H1 (cell line): ENCODE measurements around the gene NFIA. TPM values are rescaled to one million over a fixed set of nuclear protein-coding genes. Genes with fewer than 3 reads are reported as not detected.

ENCODE experiments used
- CTCF ChIA-PET: fragments of 300-600 bp; sonication (Branson Sonifier 250); formaldehyde crosslinking; loops from one replicate; lab custom pipeline; 2021; ENCODE audit not compliant: partially characterized antibody; lab: Charles Lee
- POLR2A ChIA-PET: fragments of 300-600 bp; sonication (Branson Sonifier 250); formaldehyde crosslinking; loops from one replicate; lab custom pipeline; 2021; ENCODE audit warnings: inconsistent platforms; ENCODE audit not compliant: partially characterized antibody; lab: Charles Lee
- DNase-seq, 2 experiments: peaks; one replicate each; pipeline versions ENCODE4 v3.0.0 to v3.0.0-alpha.2; 2010 to 2022; ENCODE audit warnings: low spot score in 2 of 2, low read depth in 1 of 2, mixed read lengths in 1 of 2
- FAIRE-seq: peaks from 2 replicates; lab custom pipeline; 2011; peaks lifted over from hg19 to GRCh38; lab: Jason Lieb, UNC
- H2AFZ ChIP-seq: 2 replicates; pipeline ENCODE4 v1.8.1; 2012; ENCODE audit warnings: low read length, inconsistent platforms
- H2AK5ac ChIP-seq: 2 replicates; pipeline ENCODE4 v1.6.1; 2013; ENCODE audit warnings: low read depth, low read length
- H2BK120ac ChIP-seq: replicated peaks from 2 replicates; pipeline ENCODE3; 2013; ENCODE audit warnings: low read depth, low read length, inconsistent platforms
- H2BK12ac ChIP-seq: 2 replicates; pipeline ENCODE4 v1.6.1; 2013; ENCODE audit warnings: low read depth, low read length
- H2BK15ac ChIP-seq: 2 replicates; pipeline ENCODE4 v1.6.1; 2013; ENCODE audit warnings: low read length
- H2BK20ac ChIP-seq: 2 replicates; pipeline ENCODE4 v1.6.1; 2013; ENCODE audit warnings: low read length
- H2BK5ac ChIP-seq: 2 replicates; pipeline ENCODE4 v1.6.1; 2013; ENCODE audit warnings: low read depth, low read length
- H3K14ac ChIP-seq: 2 replicates; pipeline ENCODE4 v1.6.1; 2013; ENCODE audit warnings: inconsistent platforms; ENCODE audit not compliant: insufficient read length
- H3K18ac ChIP-seq: 2 replicates; pipeline ENCODE4 v1.6.1; 2013; ENCODE audit warnings: low read length; ENCODE audit errors: extremely low read depth
- H3K23ac ChIP-seq: 2 replicates; pipeline ENCODE4 v1.6.1; 2013; ENCODE audit warnings: inconsistent platforms; ENCODE audit not compliant: insufficient read length
- H3K23me2 ChIP-seq: 2 replicates; pipeline ENCODE4 v1.6.1; 2013; ENCODE audit warnings: low read depth, low read length
- H3K27ac ChIP-seq: 2 replicates; pipeline ENCODE4 v1.6.1; 2011; ENCODE audit warnings: low read depth, low read length, inconsistent platforms
- H3K27me3 ChIP-seq, 4 experiments: replicated peaks in 1 of 4; 1 replicate in 1 of 4; 2 replicates in 3 of 4; pipeline versions ENCODE4 v1.6.1 to v1.8.1; 2011 to 2013; ENCODE audit warnings: low read length in 3 of 4, mild to moderate bottlenecking in 3 of 4, inconsistent platforms in 2 of 4, mixed read lengths in 2 of 4, moderate library complexity in 1 of 4; ENCODE audit not compliant: control insufficient read depth in 3 of 4, insufficient read depth in 3 of 4; ENCODE audit errors: extremely low read depth in 1 of 4
- H3K36me3 ChIP-seq, 4 experiments: 2 replicates each; pipeline versions ENCODE4 v1.6.1 to v1.8.1; 2011 to 2013; ENCODE audit warnings: mild to moderate bottlenecking in 4 of 4, low read length in 3 of 4, moderate library complexity in 2 of 4, control low read depth in 1 of 4, inconsistent platforms in 1 of 4; ENCODE audit not compliant: insufficient read depth in 4 of 4, control insufficient read depth in 2 of 4
- H3K4ac ChIP-seq: replicated peaks from 2 replicates; pipeline ENCODE3; 2013; ENCODE audit warnings: low read length, low read depth, mixed read lengths, inconsistent platforms; ENCODE audit not compliant: insufficient read length
- H3K4me1 ChIP-seq, 4 experiments: replicated peaks in 1 of 4; 1 replicate in 1 of 4; 2 replicates in 3 of 4; pipeline versions ENCODE4 v1.6.1 to v1.8.1; 2011 to 2013; ENCODE audit warnings: low read length in 3 of 4, inconsistent platforms in 2 of 4, mixed read lengths in 1 of 4; ENCODE audit not compliant: insufficient read depth in 4 of 4, control insufficient read depth in 3 of 4
- H3K4me2 ChIP-seq, 2 experiments: 2 replicates each; pipeline versions ENCODE4 v1.6.1 to v1.8.1; 2011 to 2013; ENCODE audit warnings: low read depth in 2 of 2, low read length in 2 of 2, control low read depth in 1 of 2, inconsistent platforms in 1 of 2, mild to moderate bottlenecking in 1 of 2; ENCODE audit not compliant: insufficient read depth in 1 of 2
- H3K4me3 ChIP-seq, 4 experiments: fragments of 200-600, 300-600 bp in 1 of 4; sonication (generic), shearing (Covaris generic), sonication (Bioruptor Twin) in 1 of 4; 2 replicates each; pipeline versions ENCODE4 v1.5.1 to v1.8.1; 2011 to 2016; ENCODE audit warnings: low read length in 4 of 4, low read depth in 3 of 4, control low read depth in 2 of 4, inconsistent platforms in 2 of 4, mild to moderate bottlenecking in 2 of 4, mixed read lengths in 1 of 4, moderate library complexity in 1 of 4; ENCODE audit not compliant: insufficient read depth in 2 of 4; ENCODE audit errors: extremely low read depth in 1 of 4
- H3K56ac ChIP-seq: replicated peaks from 2 replicates; pipeline ENCODE3; 2013; ENCODE audit warnings: low read depth, mild to moderate bottlenecking, mixed read lengths, low read length, inconsistent platforms; ENCODE audit not compliant: insufficient read length
- H3K79me1 ChIP-seq: 2 replicates; pipeline ENCODE4 v1.6.1; 2013; ENCODE audit warnings: low read depth, low read length, control low read depth
- H3K79me2 ChIP-seq, 2 experiments: 2 replicates each; pipeline versions ENCODE4 v1.6.1 to v1.8.1; 2012 to 2013; ENCODE audit warnings: low read length in 2 of 2, mild to moderate bottlenecking in 2 of 2, inconsistent platforms in 1 of 2; ENCODE audit not compliant: insufficient read depth in 2 of 2, control insufficient read depth in 1 of 2
- H3K9ac ChIP-seq, 4 experiments: replicated peaks in 1 of 4; 1 replicate in 1 of 4; 2 replicates in 3 of 4; pipeline versions ENCODE4 v1.6.1 to v1.8.1; 2011 to 2013; ENCODE audit warnings: low read depth in 3 of 4, low read length in 3 of 4, control low read depth in 2 of 4, mild to moderate bottlenecking in 2 of 4, moderate library complexity in 2 of 4, inconsistent platforms in 1 of 4; ENCODE audit errors: extremely low read depth in 1 of 4
- H3K9me3 ChIP-seq, 2 experiments: 2 replicates each; pipeline versions ENCODE4 v1.6.1 to v1.8.1; 2012 to 2013; ENCODE audit warnings: mild to moderate bottlenecking in 2 of 2, moderate library complexity in 2 of 2, control low read depth in 1 of 2, inconsistent platforms in 1 of 2, low read depth in 1 of 2, low read length in 1 of 2, mixed read lengths in 1 of 2; ENCODE audit not compliant: insufficient read depth in 2 of 2
- H4K20me1 ChIP-seq, 2 experiments: replicated peaks in 1 of 2; 2 replicates each; pipeline versions ENCODE3 to v1.8.1; 2011 to 2013; ENCODE audit warnings: inconsistent platforms in 2 of 2, low read length in 2 of 2, mild to moderate bottlenecking in 1 of 2; ENCODE audit not compliant: insufficient read depth in 2 of 2, control insufficient read depth in 1 of 2
- H4K5ac ChIP-seq: 2 replicates; pipeline ENCODE4 v1.6.1; 2013; ENCODE audit warnings: low read length, low read depth, mixed read lengths, inconsistent platforms; ENCODE audit not compliant: insufficient read length
- H4K8ac ChIP-seq: 2 replicates; pipeline ENCODE4 v1.8.0; 2013; ENCODE audit warnings: mild to moderate bottlenecking, moderate library complexity, low read length, inconsistent platforms; ENCODE audit not compliant: insufficient read depth; ENCODE audit errors: extremely low read depth
- H4K91ac ChIP-seq: replicated peaks from 2 replicates; pipeline ENCODE3; 2013; ENCODE audit warnings: low read length, mixed read lengths, inconsistent platforms; ENCODE audit not compliant: insufficient read length
- FOSL1 ChIP-seq: IDR thresholded peaks from 2 replicates; pipeline ENCODE4 v1.6.1; 2011; ENCODE audit warnings: mild to moderate bottlenecking, low read depth, low read length, moderate library complexity; ENCODE audit not compliant: insufficient read depth
- HDAC2 ChIP-seq, 2 experiments: fragments of 300-600 bp in 1 of 2; sonication (generic) in 1 of 2; IDR thresholded peaks; 2 replicates each; pipeline ENCODE4 v1.6.1; 2011 to 2012; ENCODE audit warnings: low read depth in 2 of 2, low read length in 2 of 2, mild to moderate bottlenecking in 2 of 2, moderate library complexity in 2 of 2, borderline replicate concordance in 1 of 2, inconsistent platforms in 1 of 2
- JUN ChIP-seq: IDR thresholded peaks from 2 replicates; pipeline ENCODE4 v1.6.1; 2011; ENCODE audit warnings: low read depth, mild to moderate bottlenecking, improper control_type of control experiment, low read length
- JUND ChIP-seq: IDR thresholded peaks from 2 replicates; pipeline ENCODE4 v1.6.1; 2011; ENCODE audit warnings: mild to moderate bottlenecking, improper control_type of control experiment, low read length
- KDM4A ChIP-seq: IDR thresholded peaks from one replicate; pipeline ENCODE4 v1.7.1; 2012; ENCODE audit warnings: low read depth, mild to moderate bottlenecking, moderate library complexity, low read length, inconsistent platforms; ENCODE audit not compliant: severe bottlenecking
- NANOG ChIP-seq: IDR thresholded peaks from 2 replicates; pipeline ENCODE4 v1.6.1; 2011; ENCODE audit warnings: low read length, low read depth, mild to moderate bottlenecking, inconsistent platforms; ENCODE audit not compliant: insufficient read depth, poor library complexity, severe bottlenecking
- NRF1 ChIP-seq: IDR thresholded peaks from 2 replicates; pipeline ENCODE4 v1.6.1; 2011; ENCODE audit warnings: mild to moderate bottlenecking, low read depth, low read length, improper control_type of control experiment
- RNF2 ChIP-seq: fragments of 200-900, 300-1000 bp; sonication (generic); IDR thresholded peaks from 2 replicates; pipeline ENCODE4 v1.7.1; 2016; ENCODE audit warnings: borderline replicate concordance, low read depth, mild to moderate bottlenecking, antibody characterized with exemption, low read length; ENCODE audit not compliant: poor library complexity, severe bottlenecking; ENCODE audit errors: missing control alignments
- SRF ChIP-seq: IDR thresholded peaks from 2 replicates; pipeline ENCODE4 v1.6.1; 2011; ENCODE audit warnings: mild to moderate bottlenecking, low read depth, low read length, moderate library complexity
- SUZ12 ChIP-seq: fragments of 200-600 bp; sonication (generic); IDR thresholded peaks from 2 replicates; pipeline ENCODE4 v1.6.1; 2012; ENCODE audit warnings: mild to moderate bottlenecking, inconsistent platforms, low read length, moderate library complexity, mixed read lengths
- TAF1 ChIP-seq: IDR thresholded peaks from 2 replicates; pipeline ENCODE4 v1.6.1; 2011; ENCODE audit warnings: mild to moderate bottlenecking, low read depth, low read length
- TAF7 ChIP-seq: optimal IDR thresholded peaks from 2 replicates; pipeline ENCODE3; 2011; ENCODE audit warnings: low read depth, mild to moderate bottlenecking, inconsistent platforms, low read length, moderate library complexity, borderline replicate concordance
- TBP ChIP-seq: IDR thresholded peaks from 2 replicates; pipeline ENCODE4 v1.6.1; 2011; ENCODE audit warnings: low read depth, low read length, improper control_type of control experiment
- TEAD4 ChIP-seq: IDR thresholded peaks from 2 replicates; pipeline ENCODE4 v1.6.1; 2012; ENCODE audit warnings: low read depth, low read length, inconsistent platforms, mixed read lengths
- WGBS, 2 experiments: shearing (Covaris generic) in 1 of 2; methylation state at CpG; one replicate each; pipeline versions ENCODE4 v1.1.6 to v1.1.7; 2013 to 2015; ENCODE audit warnings: low lambda C conversion rate in 2 of 2, mixed read lengths in 2 of 2, inconsistent platforms in 1 of 2, low coverage in 1 of 2, missing lambda C conversion rate in 1 of 2; ENCODE audit not compliant: insufficient replicate concordance in 2 of 2, insufficient coverage in 1 of 2, insufficient read length in 1 of 2; ENCODE audit errors: extremely low coverage in 1 of 2, missing lambda C conversion rate in 1 of 2; 5-methylcytosine and 5-hydroxymethylcytosine counted together
- polyA plus RNA-seq, 7 experiments: library from polyadenylated mRNA; depleted of rRNA in 3 of 7; stranded (reverse) in 5 of 7; unstranded in 2 of 7; fragments of >200 nt in 5 of 7; fragments of 200-250 nt in 2 of 7; gene quantifications; 1 replicate in 5 of 7; 2 replicates in 1 of 7; 4 replicates in 1 of 7; pipeline versions ENCODE4 v1.2.1 to v1.2.3, GENCODE V29; 2011 to 2013; ENCODE audit warnings: missing spikeins in 2 of 7, mixed read lengths in 2 of 7
- total RNA-seq: library from RNA; stranded (reverse); fragmentation: NEBNext Ultra II Directional; extraction: Animal tissue kit (Norgen Biotek cat#: 25700); gene quantifications from 2 replicates; pipeline ENCODE4 v1.2.1, GENCODE V29; 2021

The NFIA gene
- total and polyA plus RNA-seq, 2 of the 8 experiments (the other 6 are each of a cell fraction or from before 2014, with no cell fraction given), result 1.8 to 2.3 TPM

- no peak overlapping the region for H2AK5ac ChIP-seq
- no peak for FAIRE-seq
- TF ChIP-seq TEAD4 (no peak), SUZ12 (no peak), NRF1 (no peak), FOSL1 (no peak), TBP (no peak), HDAC2 (IDR thresholded peaks at IDR 0.05; ENCODE audit: borderline replicate concordance in 1 of 2, low read depth in 2 of 2, low read length in 2 of 2) (no peak), KDM4A (no peak), JUND (no peak), NANOG (no peak), RNF2 (no peak), TAF7 (no peak), SRF (no peak), TAF1 (no peak), JUN (no peak)
These were observed 315.6 kb downstream of the NFIA start for GRCh38 chr1:61397935-61398334.

More at GRCh38 chr1:61397935-61398334, 315.6 kb downstream of the NFIA start:
- no peak overlapping the region for H3K14ac ChIP-seq
- H2BK15ac ChIP-seq, result no peak overlapping the region
- H3K79me2 ChIP-seq, result no peaks in the 10 kb centered on the region
- H3K79me1 ChIP-seq, result no peaks in the 10 kb centered on the region
- no peak overlapping the region for H2BK12ac ChIP-seq
- H3K4me1 ChIP-seq, result no peaks in the 10 kb centered on the region; a peak in 1 of 7 replicates
- ChIA-PET CTCF (interaction anchor here (0.6 to 1.4 kb wide), 3 partner anchors 12 to 503 kb away, joined by 3 read pairs; no protein-coding TSS in a partner anchor), POLR2A (no interaction called here)
- no peak overlapping the region for H2AFZ ChIP-seq
- H4K20me1 ChIP-seq, result no peaks in the 10 kb centered on the region
- H2BK120ac ChIP-seq, result no peak overlapping the region
- H3K9me3 ChIP-seq, result no peaks in the 10 kb centered on the region
- H4K8ac ChIP-seq, result no peak overlapping the region
- no peak overlapping the region for H3K27ac ChIP-seq
- no peak overlapping the region for H3K23ac ChIP-seq
- no peaks in the 10 kb centered on the region for H3K36me3 ChIP-seq
- H2BK5ac ChIP-seq, result no peak overlapping the region
- H3K4me2 ChIP-seq, result no peak overlapping the region
- WGBS, 2 experiments, result 95% methylated on average over 3 of the region's 3 CpGs; no CpG with 5 or more reads in 1 of the 2 experiments
- DNase-seq, result no peak
- no peak overlapping the region for H3K4ac ChIP-seq
- H3K9ac ChIP-seq, result no peak overlapping the region
- H3K4me3 ChIP-seq, result no peak overlapping the region
- H3K27me3 ChIP-seq, result peaks cover 0 to 1% (median 0%) of the 10 kb centered on the region in 4 experiments; a peak in 1 of 7 replicates
- no peak overlapping the region for H2BK20ac ChIP-seq
- no peak overlapping the region for H3K56ac ChIP-seq
- H3K23me2 ChIP-seq, result no peaks in the 10 kb centered on the region; the same call in 1 of the 2 replicates
- H4K5ac ChIP-seq, result no peak overlapping the region
- H4K91ac ChIP-seq, result no peak overlapping the region
- H3K18ac ChIP-seq, result no peak overlapping the region
